CD4-positive, alpha-beta T cell treated with Interferon alpha-2 for 1 hour (primary cell): ENCODE results near the gene TRNT1.
A peak's percentile ranks its signal among the peaks of the same experiment; 100 is the strongest.

Experiments
- DNase-seq, 2 donors: peaks; one replicate each; pipeline ENCODE4 v3.0.0-alpha.2; 2020 to 2022

The TRNT1 gene

DNA sequence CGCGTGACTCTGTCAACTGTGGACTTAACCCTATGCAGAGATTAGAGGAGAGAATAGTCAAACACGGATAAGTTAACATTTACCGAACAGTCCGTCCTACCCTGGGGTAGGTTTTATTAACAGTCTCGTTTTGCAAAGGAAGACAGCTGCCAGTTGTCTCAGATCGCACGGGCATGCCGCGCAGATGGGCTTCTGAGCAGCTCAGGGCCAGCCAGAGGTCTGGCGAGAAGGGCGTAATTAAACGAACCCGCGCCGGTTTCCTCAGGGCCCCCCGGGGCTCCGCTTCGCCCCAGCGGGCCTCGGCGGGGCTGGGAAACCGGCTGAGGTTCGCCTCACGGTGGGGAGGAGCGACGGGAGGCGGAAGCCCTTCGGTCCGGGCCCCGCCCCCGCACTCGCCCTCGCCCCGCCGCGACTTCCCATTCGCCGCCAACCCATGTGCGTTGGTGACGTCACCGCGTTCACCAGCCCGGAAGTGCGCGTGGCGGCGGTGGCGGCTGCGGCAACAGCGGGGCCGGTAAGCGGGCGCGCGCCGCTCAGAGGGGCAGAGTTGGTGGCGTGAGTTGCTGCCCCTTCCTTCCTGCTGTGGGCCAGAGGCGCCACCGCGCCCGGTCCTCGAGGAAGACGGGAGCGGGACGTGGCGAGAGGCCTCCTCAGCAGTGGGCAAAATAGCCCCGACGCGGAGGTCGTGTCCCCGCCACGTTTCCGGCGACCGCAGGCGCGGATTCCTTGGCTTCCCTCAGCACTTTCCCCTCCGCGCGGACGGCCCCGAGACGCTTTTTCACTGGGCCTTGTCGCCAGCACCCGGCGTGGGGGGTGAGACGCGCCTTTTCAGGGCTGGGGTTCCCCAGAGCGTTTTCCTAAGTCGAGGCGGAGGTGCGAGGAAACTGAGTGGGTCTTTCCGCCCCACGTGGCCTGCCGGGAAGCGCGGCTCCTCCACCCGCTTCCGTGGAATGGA lies at the start of gene TRNT1:
TSS of gene TRNT1 (plus strand) at position 464 of the 955 bp plus-strand sequence. CDS start 2,101 bp downstream, outside the sequence.
- peak; percentile 95 to 96 for DNase-seq

DNA sequence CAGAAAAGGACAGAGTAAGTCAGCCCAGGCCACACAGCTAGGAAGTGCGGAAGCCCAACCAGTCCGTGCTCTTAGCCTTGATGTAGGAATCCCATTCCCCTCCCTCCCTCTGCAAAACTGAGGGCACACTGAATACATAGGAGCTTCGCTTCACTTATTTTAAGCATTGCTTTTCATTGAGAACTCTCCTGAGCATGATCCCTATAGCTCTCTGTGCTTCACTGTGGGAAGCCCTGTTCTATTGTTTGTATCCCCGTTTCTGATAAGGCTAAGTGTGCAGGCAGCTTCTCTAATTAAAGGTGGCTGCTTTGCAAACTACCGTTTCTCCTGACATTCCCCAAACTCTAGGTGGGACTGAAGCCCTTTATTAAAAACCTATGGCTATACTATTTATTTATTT lies 46.4 kb upstream of the TRNT1 start:
- DNase-seq = no peak

DNA sequence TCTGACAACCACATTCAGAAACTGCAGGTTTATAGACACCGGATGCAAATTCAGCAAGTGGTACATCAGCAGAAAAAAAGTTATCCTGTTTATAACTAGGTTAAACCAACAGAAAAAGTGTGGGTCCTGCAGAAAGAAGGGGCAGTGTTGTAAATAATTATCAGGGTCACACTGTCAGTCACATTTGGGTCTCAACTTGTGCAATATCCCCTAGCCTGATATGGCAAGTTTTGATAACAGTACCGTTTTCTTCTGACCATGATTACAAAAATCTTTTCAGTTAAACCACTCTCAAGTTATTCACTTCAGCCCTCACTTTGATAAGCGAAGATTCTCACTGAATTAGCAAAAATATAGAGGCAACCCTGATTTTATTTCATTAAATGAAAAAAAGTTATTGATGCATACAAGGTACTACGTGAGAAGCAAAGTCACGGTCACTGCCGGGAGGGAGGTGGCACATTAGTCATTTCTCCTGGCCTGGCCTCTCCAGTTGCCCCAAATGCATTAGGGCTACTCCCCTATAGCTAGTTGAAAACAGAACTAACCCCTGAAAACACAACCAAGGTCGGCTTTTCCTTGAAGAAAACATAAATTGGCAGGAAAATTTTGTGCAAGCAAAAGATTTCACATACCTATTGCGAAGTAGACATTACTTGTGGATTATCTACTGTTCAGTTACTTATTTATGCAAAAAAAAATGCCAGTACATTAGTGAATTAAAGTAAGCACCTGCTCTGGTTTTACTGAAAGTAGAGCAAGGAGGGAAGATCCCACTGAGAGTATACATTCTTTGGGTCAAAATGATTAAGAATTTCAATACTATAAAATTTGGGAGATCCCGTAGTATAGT lies 45.1 kb upstream of the TRNT1 start:
- no peak for DNase-seq

DNA sequence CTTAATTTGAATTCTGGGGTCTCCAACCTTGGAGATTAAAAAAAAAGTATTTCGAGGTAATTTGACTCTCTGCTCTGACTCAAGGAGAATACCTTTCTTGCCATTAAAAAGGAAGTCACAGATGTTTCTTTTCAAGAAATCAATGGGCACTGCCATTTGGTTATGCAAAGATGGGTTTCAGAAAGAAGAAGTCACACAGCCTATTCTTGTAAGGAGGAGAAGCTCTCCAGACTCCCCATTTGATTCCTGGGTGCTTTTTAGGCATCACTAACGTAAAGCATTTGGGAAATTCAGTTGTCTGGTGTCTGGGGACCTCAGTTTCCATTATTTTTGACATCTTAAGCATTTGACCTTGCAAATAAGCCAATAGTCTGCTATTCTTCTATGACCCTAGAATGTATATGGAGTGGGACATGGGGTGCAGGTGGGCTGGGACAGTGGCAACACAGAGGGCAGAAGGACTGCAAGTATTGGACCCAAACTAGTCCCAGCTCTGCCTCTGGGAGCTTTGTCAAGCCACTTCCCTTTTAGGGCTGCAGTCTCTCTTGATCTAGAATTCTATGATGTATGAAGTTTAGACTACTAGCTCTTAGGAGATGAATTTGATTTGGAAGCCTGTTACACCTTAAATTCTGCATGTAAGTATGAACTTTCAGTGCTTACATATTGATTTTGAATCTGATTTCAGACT lies 44.4 kb upstream of the TRNT1 start:
- no peak for DNase-seq

DNA sequence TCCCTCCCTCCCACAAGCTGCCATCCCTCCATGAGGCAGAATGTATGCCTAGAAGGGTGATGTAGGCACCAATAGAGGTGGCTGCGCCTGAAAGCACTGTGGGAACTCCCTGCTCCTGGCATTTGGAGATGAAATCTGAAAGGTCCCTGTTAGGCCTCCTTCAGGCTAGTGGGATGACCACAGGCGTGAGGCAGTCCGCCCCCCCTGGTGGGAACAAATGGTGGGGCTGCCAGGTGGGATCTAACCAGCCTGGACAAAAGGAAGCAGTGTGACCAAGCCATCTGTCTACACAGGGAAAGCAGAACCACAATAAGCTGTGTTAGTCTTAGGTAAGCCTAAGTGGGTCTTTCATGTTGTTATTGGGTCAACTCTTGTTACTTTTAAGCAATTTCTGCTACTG lies 41.9 kb upstream of the TRNT1 start:
- DNase-seq = no peak

DNA sequence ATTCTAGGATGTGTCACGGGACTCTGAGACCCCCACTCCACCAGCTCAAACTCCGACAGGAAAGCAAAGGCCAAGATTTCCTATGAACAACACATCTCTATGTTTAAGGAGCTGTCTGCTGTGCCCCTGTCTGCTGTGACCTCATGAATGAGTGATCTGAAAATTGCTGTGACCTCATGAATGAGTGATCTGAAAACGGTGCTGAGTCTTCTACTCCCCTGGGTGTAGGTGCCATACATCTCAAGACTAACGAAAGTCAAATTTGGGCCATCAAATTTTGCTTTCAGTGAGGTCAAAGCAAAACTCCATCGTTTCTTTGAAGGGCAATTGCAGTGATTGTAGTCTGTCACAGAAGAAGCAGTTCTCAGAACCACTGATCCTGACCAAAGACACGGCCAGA lies 41.0 kb upstream of the TRNT1 start:
- no peak for DNase-seq

DNA sequence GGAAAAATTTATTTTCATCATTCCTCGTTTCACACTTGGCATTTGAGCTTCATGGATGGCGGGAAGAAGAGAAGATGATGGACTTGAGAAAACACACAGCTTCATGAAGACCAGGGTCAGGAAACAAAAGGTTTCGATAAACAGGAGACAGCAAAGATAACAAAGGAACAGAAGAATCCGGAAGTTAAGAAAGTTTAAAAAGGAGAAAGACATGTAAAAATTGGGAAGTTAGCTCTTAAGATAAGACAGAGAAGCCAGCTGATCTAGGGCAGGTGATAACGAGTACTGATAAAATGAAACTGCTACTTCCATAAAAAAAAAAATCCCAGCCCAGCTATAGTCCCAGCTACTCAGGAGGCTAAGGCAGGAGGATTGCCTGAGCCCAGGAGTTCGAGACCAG lies 40.5 kb upstream of the TRNT1 start:
- no peak for DNase-seq

DNA sequence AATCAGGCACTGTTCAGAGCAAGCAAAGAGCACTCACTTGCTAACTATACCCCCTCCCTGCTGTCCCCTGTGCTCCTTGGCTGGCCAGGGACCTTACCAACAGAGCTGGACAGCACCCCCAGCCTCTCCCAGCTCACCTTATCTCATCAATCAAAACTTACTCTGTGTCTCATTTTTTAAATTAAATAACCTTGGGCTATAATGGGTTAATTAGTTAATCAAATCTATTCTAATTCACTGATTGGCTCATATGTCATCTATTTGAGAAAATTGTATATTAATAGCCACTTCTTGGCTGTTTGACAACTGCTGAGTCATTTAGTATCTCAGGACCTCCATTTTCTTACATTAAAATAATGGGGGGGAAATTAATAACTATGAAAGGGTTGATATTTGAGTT lies 39.5 kb upstream of the TRNT1 start:
- DNase-seq = no peak

DNA sequence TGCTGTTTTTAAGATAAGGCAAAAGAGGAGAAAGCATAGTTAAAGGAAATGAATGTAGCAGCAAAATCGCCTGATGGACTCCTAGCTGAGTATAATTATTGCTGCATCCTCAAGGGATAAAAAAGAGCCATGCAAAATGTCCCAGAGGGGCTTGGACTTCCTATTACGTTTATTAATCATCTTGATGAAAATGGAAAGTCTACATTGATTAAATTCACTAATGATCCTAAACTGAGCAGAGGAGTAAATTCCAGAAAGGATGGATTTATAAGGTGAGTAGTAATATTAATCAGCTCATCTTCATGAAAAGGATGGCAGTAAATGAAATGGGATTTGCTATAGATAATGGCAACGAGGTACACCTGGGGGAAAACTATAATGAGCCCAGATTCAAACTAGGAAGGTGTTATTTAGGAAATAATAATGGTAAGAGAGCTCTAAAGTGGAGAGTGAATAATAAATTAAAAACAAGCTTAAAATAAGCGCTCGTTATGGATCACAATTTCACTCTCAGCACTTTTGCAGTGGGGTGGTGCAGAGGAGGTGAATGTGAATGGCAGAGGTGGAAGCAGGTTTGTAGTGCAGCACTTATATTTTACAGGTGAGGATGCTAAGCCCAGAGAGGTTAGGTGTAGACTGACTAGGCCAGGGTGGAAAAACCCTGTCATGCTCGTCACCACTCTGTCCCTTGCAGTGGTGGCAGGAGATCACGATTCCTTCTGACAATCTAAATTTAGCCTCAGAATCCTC lies 38.8 kb upstream of the TRNT1 start:
- no peak for DNase-seq

DNA sequence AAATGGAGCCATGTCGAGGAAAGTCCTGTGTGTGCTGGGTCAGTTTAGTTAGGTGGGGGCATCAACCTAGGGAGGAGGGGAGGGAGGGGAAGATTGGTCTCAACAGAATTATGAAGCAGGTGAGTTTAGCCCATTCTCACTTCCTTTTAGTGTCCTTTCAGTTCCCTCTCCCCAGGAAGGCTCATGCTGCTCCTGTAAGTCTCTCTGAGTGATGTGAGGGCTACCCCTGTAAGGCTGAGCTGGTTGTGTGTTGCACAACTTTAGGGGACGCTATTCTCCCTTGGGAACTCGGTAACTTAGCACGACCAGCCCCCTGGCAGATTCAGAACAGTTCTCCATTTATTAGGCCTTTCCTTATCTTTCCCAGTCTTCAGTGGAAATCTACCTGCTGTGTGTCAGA lies 37.7 kb upstream of the TRNT1 start:
- peak in 1 of 2 donors; percentile 15 for DNase-seq

DNA sequence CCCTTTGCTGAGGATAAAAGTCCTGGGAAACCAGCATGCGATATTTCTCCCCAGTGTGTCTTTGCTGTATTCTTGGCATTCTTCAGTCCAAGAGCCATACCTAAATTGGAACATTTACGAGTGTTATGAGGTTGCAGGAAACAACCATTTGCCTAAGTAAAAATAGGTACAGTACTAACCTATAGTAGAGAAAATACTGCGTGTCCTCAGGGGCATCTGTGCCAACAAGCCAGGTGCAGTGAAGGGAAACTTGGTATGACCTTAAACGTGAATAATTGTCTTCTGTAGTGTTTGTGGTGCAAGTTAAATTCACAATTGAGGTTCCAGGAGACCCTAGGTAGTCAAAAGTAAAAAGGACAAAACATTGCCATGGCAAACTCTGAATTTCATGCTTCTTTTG lies 28.8 kb upstream of the TRNT1 start:
- DNase-seq = no peak

DNA sequence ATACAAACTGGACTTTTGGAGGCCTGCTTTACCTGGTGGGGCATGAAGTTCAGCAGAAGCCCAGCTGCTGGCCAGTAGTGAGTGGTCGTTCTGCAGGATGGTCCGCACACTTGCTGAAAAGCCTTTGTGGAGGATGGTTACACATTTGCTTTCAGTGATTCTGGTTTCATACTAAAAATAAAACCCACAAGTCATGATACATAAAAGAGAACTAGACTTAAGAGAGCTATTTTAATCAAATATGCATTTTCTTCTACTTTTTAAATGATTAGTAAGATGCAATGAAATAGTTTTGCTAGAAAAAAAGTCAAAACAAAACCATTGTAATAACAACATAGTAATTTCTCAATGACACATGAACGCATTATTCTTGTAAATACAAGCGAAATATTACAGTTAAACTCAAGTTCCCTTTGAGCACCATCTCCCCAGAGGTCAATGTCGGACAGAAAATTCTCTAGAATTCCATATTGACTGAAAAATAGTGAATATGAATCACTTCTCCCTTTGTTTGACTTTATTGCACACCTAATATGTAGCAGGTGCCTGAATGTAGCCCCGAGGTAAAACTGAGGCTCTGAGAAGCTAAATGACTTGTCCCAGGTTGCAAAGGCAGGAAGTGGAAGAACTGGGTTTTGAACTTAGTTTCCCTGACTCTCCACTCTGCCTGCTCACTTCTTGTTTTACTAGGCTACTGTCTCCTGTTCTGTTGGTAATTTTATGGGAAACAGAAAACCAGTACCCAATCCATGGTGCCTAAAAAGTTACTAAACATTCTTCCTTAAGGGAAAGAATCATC lies 24.9 kb upstream of the TRNT1 start:
- no peak for DNase-seq

DNA sequence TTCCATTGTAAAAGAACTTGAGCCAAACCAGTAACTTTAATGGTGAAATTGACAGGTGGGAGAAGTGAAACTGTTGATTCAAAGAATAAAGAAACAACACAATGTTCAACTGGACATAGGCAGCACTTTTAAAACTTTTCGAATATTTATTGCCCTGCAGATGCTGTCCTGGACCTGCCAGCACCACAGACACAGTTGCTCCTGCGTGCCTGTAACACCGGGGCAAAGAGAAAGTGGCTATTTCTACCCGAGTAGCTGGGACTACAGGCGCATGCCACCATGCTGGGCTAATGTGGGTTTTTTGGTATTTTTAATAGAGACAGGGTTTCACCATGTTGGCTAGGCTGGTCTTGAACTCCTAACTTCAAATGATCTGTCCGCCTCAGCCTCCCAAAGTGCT lies 24.0 kb upstream of the TRNT1 start:
- DNase-seq = no peak

DNA sequence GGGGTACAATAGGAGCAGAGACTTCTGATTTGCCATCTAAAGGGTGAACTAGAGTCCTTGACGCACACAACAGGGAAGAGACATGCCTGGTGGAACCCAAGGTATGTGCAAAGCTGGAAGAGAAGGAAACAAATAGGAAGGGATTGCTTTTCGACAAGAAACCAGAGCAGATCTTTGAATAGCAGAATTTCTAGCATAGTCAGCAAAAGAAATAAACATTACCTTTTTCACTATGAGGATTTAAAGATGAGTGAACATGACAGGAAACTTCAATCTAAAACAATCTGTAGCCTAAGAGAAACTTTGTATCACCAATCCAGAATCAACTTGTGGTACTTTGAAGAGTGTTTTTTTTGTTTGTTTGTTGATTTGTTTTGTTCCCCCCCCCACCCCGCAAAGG lies 21.5 kb upstream of the TRNT1 start:
- no peak for DNase-seq

DNA sequence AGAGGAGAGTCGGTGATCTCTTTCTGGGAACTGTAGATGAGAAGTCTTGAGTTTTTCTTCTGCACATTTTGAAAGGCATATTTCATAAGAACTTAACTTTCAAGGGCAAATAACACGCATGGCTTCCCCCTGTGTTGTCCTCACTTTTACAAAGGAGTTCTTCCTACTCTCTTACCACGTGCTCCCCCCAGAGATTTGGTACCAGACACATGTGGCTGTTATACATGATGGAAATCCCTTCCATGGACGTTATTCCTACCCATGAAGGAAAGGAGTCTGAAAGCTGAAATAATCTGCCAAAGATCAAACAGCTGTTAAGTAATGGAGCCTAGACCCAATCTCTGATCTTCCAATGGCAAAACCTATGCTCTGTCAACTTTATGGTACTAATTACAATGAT lies 20.9 kb upstream of the TRNT1 start:
- no peak for DNase-seq

DNA sequence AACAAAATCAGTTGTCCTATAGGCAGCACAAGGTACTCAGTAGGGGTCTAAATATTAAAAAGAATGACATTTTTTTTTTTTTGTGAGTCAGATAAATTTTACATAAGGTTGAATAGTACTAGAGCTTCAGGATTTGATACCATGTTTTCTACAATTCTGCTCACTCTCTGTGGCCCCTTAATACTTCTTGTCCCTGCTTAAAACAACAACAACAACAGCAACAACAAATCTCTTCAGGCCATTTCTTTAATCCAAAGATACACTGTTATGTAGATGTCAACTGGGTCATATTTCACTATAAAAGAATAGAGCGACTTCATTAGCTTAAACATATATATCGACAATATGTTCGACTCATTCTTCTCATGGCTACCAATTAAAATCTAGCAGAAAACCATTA lies 19.6 kb upstream of the TRNT1 start:
- no peak for DNase-seq

DNA sequence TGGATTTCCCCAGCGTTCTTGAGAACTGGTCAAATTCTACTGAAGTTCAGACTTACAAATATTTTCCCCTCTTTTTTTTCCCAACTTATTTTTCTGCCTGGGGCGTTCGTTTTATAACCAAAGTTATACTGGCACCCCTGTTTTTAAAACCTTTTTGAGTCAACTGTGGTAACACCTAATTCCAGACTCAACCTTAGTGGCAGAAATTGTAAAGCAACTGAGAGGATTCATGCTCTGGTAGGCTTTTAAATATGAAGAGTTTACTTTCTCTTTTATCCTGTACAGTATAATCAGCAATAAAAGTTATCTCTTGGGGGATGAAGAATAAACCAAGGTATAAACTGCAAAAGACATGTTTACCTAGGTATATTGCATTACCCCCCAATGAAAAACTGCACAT lies 18.9 kb upstream of the TRNT1 start:
- no peak for DNase-seq

DNA sequence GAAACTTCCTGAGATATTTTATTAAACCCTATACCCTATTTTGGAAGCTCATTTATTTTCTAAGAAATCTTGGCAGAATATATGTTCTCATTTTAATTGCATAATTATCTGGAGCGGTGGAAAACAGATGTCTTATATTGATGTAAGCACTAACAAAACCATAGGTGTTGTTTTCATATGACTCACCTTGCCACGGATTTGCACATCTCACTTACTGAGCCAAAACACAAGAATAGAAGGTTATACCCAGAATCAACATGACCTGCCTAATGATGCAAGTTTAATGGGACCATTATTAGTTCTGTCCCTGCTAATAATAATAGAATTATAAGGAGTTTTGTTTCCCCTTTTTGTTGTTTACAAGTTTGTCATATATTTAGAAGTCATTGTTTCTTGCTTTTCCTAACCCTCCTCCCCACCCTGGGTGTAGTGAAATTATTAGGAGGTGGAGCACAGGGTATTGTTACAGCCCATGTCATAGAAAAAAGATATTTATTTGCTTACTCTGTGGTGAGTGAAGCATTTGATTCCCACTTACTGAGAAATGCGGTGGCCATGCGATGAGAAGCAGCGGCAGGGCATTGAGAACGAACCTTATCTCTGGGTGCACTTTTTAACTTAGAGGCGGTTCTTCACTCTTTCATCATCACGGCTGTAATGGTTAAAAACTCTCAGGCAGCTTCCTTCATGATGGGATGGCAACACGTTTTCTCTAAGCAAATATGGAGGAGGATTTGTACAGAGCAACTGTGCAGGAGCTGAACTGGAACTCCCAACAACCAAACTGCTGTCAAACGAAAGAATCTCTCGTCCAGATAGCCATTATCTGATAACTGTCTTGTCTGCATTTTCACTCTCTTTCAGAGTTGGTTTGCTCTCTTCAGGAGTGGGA lies 17.1 kb upstream of the TRNT1 start:
- peak in 1 of 2 donors; percentile 28 for DNase-seq

DNA sequence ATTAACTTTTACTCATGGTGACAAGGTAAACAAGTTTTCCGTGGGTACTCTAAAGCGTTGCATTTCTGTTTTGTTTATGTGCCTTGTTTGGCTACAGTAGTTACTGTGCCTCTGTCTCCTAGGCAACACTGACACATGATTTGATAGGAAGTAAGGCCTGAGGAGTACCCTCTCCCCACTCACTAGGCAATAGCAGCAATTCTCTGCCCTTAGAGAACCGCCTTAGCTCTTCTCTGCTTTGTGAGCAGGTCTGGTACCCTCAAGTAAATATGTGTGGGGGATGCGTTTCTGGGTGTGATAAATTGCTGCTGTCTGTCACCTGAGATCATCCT lies 16.5 kb upstream of the TRNT1 start, which contains the start of gene IL5RA:
TSS of gene IL5RA (minus strand) at position 76 of the 332 bp plus-strand sequence. CDS start 5,390 bp downstream, outside the sequence.
- DNase-seq = peak; percentile 39 to 72

DNA sequence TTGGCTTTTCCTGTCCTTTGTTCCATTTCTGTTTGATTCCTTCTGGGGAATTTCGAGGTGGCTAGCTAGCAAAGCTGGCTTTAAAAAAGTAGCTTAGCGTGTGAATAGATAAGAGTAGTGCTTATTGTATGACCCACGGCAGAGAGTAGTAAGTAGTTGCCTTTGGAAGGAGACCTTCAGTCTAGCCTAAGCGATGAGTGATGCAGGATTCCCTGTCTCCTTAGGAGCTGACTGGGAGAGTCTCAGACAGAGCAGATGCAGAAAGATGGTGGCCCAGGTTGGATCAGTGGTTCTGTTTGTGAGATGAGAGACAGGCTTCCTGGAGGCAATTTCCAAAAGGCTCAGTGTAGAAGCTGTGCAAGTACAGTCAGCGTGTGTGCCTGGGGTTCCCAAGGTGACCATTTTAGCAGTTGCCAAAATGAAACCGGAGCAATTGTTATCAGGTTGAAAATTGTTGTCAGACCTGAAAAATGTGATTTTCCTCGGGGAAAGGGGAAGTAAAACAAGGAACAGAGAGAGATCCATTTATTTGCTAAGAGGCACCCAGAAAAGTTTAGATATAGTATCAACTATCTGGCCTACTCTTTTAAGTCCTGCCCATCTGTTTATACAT lies 15.9 kb upstream of the TRNT1 start:
- DNase-seq = no peak
